ENCODE measurements around the gene SUMO3.

- TF ChIP-seq CTCF (IDR thresholded peaks at IDR 0.05 in 2 of 3, conservative IDR thresholded peaks at IDR 0.05 in 1 of 3; ENCODE audit: control insufficient read depth in 2 of 3, extremely low read depth in 1 of 3, insufficient read depth in 1 of 3, low read depth in 3 of 3, low read length in 3 of 3) (no peak), CEBPB (IDR thresholded peaks at IDR 0.05; ENCODE audit: borderline replicate concordance in 1 of 2, low read depth in 2 of 2, low read length in 2 of 2) (no peak), BRCA1 (IDR thresholded peaks at IDR 0.05; ENCODE audit: low read depth, low read length) (no peak), CHD2 (IDR thresholded peaks at IDR 0.05; ENCODE audit: borderline replicate concordance, low read depth, low read length) (no peak), REST (IDR thresholded peaks at IDR 0.05; ENCODE audit: low read depth, low read length) (no peak), SUZ12 (IDR thresholded peaks at IDR 0.05; ENCODE audit: unreplicated experiment) (no peak), LARP7 (IDR thresholded peaks at IDR 0.05) (no peak), ZNF274 (IDR thresholded peaks at IDR 0.05; ENCODE audit: insufficient read depth, insufficient read length) (no peak), BHLHE40 (IDR thresholded peaks at IDR 0.05; ENCODE audit: borderline replicate concordance in 1 of 2, low read depth in 2 of 2, low read length in 1 of 2) (no peak), FOXM1 (IDR thresholded peaks at IDR 0.05; ENCODE audit: low read depth, low read length) (no peak), YY1 (IDR thresholded peaks at IDR 0.05; ENCODE audit: low read depth, low read length) (no peak), ATF3 (IDR thresholded peaks at IDR 0.05; ENCODE audit: borderline replicate concordance, extremely low read depth, low read depth, low read length) (no peak), POLR2AphosphoS5 (IDR thresholded peaks at IDR 0.05; ENCODE audit: low read length) (no peak)
Observed at GRCh38 chr21:44822484-44823178, 4.8 kb upstream of the SUMO3 start.
